IMR-90 (cell line): Measurements from ENCODE around the gene ZNF548.

Source experiments
- CTCF ChIP-seq: conservative IDR thresholded peaks from 2 replicates; pipeline ENCODE4 v1.5.1; 2012; ENCODE audit warnings: mild to moderate bottlenecking, low read depth, low read length, improper control_type of control experiment
- FOS ChIP-seq: fragments of 150-350 bp; IDR thresholded peaks from 2 replicates; pipeline ENCODE4 v1.6.1; 2016; ENCODE audit warnings: low read depth, low read length

GRCh38 chr19:57438925-57439324 lies 49.3 kb downstream of the ZNF548 start:
- TF ChIP-seq CTCF (no peak), FOS (no peak)
